OCI-LY7 (cell line): ENCODE data around the gene ADGRG4.

Experiments
- CTCF ChIP-seq: fragments of 200-600 bp; sonication (generic); conservative IDR thresholded peaks from 2 replicates; pipeline ENCODE4 v1.5.1; 2014; ENCODE audit warnings: mild to moderate bottlenecking, antibody characterized with exemption, low read length, moderate library complexity, mixed read lengths
- EZH2phosphoT487 ChIP-seq: fragments of 200-600 bp; sonication (generic); IDR thresholded peaks from 2 replicates; pipeline ENCODE4 v1.6.1; 2018; ENCODE audit warnings: low read depth, borderline replicate concordance, mild to moderate bottlenecking, mixed run types, antibody characterized with exemption, low read length, moderate library complexity, mixed read lengths

DNA sequence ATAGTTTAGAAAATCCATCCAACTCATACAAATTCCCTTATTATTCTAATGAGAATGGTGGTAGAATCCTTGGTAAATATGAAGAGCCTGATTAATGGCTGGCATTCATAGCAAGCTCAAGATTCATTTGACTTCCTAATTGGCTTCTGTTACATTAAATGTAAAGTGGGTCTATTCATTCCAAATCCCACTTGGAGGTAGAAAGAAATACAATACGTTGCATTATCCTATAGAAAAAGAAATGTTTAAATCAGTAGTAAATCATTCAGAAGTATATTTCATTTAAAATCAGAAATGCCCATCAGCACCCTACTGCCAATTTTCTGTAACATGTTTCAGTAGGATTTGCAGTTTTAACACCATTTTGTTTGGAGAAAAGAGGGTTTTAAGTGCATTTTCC is 6.7 kb downstream of the ADGRG4 start:
- TF ChIP-seq CTCF (no peak), EZH2phosphoT487 (no peak)
